ENCODE data around the gene FN3KRP.

Gene FN3KRP

DNA sequence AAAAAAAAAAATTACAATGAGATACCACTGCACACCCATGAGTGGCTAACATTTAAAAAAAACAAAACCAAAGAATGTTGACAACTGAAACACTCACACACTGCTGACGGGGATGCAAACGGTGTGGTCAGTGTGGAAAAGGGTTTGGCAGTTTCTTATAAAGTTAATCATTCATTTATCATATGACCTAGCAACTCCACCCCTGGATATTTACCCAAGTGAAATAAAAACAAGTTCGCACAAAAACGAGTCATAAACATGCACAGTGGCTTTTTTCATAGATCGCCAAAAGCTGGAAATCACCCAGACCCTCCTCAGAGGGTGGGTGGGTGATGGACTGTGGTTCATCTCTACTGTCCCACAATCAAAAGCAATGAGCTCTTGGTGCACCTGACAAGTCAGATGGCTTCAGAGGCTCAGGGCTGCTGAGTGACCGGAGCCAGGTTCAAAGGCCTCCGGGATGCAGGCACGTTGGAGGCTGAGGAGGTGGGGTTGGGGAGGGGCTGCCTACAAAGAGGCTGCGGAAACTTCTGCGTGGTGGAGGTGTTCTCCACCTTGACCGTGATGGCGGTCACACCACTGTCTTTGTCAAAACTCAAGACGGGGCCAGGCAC is 32.2 kb upstream of the FN3KRP start:
- TF ChIP-seq FOXP2 (optimal IDR thresholded peaks at IDR 0.05; ENCODE audit: borderline replicate concordance, extremely low read depth, extremely low read length, insufficient read depth) = no peak
- TF ChIP-seq TAF1 (IDR thresholded peaks at IDR 0.05; ENCODE audit: borderline replicate concordance, insufficient read depth, low read length) = no peak
- TF ChIP-seq SIN3A (IDR thresholded peaks at IDR 0.05; ENCODE audit: borderline replicate concordance, insufficient read depth, low read length) = no peak
- TF ChIP-seq POLR2AphosphoS5 (IDR thresholded peaks at IDR 0.05; ENCODE audit: low read depth, low read length) = no peak
- TF ChIP-seq, protein P1, sequence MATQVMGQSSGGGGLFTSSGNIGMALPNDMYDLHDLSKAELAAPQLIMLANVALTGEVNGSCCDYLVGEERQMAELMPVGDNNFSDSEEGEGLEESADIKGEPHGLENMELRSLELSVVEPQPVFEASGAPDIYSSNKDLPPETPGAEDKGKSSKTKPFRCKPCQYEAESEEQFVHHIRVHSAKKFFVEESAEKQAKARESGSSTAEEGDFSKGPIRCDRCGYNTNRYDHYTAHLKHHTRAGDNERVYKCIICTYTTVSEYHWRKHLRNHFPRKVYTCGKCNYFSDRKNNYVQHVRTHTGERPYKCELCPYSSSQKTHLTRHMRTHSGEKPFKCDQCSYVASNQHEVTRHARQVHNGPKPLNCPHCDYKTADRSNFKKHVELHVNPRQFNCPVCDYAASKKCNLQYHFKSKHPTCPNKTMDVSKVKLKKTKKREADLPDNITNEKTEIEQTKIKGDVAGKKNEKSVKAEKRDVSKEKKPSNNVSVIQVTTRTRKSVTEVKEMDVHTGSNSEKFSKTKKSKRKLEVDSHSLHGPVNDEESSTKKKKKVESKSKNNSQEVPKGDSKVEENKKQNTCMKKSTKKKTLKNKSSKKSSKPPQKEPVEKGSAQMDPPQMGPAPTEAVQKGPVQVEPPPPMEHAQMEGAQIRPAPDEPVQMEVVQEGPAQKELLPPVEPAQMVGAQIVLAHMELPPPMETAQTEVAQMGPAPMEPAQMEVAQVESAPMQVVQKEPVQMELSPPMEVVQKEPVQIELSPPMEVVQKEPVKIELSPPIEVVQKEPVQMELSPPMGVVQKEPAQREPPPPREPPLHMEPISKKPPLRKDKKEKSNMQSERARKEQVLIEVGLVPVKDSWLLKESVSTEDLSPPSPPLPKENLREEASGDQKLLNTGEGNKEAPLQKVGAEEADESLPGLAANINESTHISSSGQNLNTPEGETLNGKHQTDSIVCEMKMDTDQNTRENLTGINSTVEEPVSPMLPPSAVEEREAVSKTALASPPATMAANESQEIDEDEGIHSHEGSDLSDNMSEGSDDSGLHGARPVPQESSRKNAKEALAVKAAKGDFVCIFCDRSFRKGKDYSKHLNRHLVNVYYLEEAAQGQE (IDR thresholded peaks at IDR 0.05; ENCODE audit: insufficient read depth in 1 of 2, low read depth in 2 of 2, low read length in 2 of 2) = no peak

DNA sequence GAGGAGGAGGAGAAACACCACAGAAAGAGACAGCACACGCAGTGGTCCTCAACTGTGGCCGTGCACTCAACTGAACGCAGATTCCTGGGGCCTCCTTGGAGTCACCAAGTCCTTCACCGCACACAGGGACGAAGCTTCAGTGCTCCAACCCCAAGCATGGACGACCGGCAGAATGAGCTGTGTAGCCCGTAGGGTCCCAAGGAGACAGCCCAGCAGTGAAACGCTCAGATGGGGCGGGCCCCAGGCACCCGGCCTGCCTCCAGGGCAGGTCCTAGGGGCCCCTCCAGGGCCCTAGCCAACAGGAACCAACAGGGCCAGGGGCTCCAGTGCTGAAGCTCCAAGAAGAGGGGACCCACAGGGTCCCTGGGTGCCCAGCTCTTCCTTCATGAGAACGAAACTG is 31.2 kb upstream of the FN3KRP start:
- TF ChIP-seq TAF1 (IDR thresholded peaks at IDR 0.05; ENCODE audit: borderline replicate concordance, insufficient read depth, low read length) = no peak
- TF ChIP-seq FOXP2 (optimal IDR thresholded peaks at IDR 0.05; ENCODE audit: borderline replicate concordance, extremely low read depth, extremely low read length, insufficient read depth) = no peak
- TF ChIP-seq SIN3A (IDR thresholded peaks at IDR 0.05; ENCODE audit: borderline replicate concordance, insufficient read depth, low read length) = no peak
- no peak for TF ChIP-seq POLR2AphosphoS5 (IDR thresholded peaks at IDR 0.05; ENCODE audit: low read depth, low read length)
- TF ChIP-seq, protein P1 (IDR thresholded peaks at IDR 0.05; ENCODE audit: insufficient read depth in 1 of 2, low read depth in 2 of 2, low read length in 2 of 2) = no peak

DNA sequence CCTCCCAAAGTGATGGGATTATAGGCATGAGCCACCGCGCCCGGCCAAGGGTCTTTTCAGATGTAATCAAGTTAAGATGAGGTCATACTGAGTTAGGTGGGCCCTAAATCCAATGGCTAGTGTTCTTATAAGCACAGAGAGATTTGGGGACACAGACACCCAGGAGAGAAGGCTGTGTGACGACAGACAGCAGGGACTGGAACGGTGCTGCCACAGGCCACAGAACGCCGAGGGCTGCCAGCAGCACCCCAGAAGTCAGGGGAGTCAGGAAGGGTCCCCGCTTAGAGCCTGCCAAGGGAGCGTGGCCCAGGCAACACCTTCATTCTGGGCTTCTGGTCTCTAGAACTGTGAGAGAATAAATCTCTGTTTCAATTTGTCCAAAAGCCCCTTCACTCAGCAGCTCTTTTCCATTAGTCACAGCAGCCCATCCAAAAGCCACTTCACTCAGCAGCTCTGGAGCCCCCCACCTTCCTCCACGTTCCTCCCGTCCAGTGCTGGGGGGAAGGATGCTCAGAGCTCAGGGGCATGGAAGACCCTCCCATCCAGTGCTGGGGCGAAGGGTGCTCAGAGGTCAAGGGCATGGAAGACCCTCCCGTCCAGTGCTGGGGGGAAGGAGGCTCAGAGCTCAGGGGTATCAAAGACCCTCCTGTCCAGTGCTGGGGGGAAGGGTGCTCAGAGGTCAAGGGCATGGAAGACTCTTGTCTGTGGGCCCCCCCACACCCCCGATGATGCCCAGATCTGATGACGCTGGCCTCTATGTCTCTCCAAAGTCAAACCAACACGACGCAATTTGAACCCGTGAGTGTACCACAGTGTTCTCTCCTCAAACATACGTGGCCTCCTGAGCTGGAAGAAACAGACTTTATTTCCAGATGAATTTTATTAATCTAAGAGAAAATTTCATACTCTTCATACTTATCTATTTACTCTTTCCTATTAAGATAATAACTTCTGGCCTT is 29.9 kb upstream of the FN3KRP start:
- no peak for TF ChIP-seq FOXP2 (optimal IDR thresholded peaks at IDR 0.05; ENCODE audit: borderline replicate concordance, extremely low read depth, extremely low read length, insufficient read depth)
- TF ChIP-seq, protein P1 (IDR thresholded peaks at IDR 0.05; ENCODE audit: insufficient read depth in 1 of 2, low read depth in 2 of 2, low read length in 2 of 2) = no peak
- no peak for TF ChIP-seq SIN3A (IDR thresholded peaks at IDR 0.05; ENCODE audit: borderline replicate concordance, insufficient read depth, low read length)
- TF ChIP-seq TAF1 (IDR thresholded peaks at IDR 0.05; ENCODE audit: borderline replicate concordance, insufficient read depth, low read length) = no peak
- TF ChIP-seq POLR2AphosphoS5 (IDR thresholded peaks at IDR 0.05; ENCODE audit: low read depth, low read length) = no peak

DNA sequence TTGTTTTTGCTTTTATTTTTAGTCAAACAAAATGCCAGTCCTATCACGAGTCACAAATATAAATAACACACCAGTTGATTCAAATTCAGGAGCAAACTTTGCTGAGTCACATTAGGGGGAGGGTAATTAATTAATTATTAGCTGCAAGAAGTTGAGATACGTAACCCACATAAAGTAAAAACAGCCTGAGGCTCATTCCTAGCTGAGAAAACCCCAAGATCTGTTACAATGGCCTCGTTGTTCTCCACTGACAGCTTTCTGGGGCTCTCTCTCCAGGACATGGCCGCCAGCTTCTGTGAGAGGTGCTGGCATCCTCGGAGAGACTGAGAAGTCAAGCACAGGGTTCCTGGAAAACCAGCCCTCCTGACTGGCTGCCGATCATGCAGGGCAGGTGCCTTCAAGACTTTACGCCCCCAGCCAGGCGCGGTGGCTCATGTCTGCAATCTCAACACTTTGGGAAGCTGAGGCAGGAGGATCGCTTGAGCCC is 29.1 kb upstream of the FN3KRP start:
- TF ChIP-seq SIN3A (IDR thresholded peaks at IDR 0.05; ENCODE audit: borderline replicate concordance, insufficient read depth, low read length) (no peak), TAF1 (IDR thresholded peaks at IDR 0.05; ENCODE audit: borderline replicate concordance, insufficient read depth, low read length) (no peak)

DNA sequence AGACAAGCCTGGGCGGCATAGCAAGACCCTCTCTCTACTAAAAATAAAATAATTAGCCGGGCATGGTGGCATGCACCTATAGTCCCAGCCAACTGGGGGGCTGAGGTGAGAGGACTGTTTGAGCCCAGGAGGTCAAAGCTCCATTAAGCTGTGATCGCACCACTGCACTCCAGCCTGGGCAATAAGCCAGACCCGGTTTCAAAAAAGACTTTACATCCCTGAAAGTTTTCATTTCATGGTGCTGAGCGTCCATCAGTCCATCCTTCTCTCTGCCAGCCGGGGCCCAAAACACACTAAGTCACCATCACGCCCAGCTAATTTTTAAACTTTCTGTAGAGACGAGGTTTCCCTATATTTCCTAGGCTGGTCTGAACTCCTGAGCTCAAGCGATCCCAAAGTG is 28.6 kb upstream of the FN3KRP start:
- TF ChIP-seq SIN3A (IDR thresholded peaks at IDR 0.05; ENCODE audit: borderline replicate concordance, insufficient read depth, low read length) (no peak), POLR2AphosphoS5 (IDR thresholded peaks at IDR 0.05; ENCODE audit: low read depth, low read length) (no peak), TAF1 (IDR thresholded peaks at IDR 0.05; ENCODE audit: borderline replicate concordance, insufficient read depth, low read length) (no peak), FOXP2 (optimal IDR thresholded peaks at IDR 0.05; ENCODE audit: borderline replicate concordance, extremely low read depth, extremely low read length, insufficient read depth) (no peak)
- TF ChIP-seq, protein P1 (IDR thresholded peaks at IDR 0.05; ENCODE audit: insufficient read depth in 1 of 2, low read depth in 2 of 2, low read length in 2 of 2) = no peak
